Measurements from ENCODE around the gene SLC38A8.

SLC38A8 gene

DNA sequence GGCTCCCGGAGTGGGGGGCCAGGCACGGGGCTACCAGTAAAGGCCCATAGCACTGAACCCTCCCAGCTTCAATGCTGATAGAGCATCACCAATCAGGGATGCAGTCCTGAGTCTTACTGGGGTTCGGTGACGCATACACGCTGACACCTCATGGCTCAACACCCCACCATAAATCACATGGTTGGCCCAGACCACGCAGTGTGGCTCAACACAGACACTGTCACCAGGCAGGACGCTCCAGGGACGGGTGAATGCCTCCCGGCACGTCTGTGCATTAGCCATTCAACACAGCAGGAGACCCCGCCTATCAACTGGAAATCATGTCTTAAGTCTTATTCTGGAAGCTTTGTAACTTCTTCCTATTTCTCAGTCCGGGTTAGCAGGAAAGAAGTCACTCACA is 39.6 kb downstream of the SLC38A8 start:
- TF ChIP-seq, protein P1, sequence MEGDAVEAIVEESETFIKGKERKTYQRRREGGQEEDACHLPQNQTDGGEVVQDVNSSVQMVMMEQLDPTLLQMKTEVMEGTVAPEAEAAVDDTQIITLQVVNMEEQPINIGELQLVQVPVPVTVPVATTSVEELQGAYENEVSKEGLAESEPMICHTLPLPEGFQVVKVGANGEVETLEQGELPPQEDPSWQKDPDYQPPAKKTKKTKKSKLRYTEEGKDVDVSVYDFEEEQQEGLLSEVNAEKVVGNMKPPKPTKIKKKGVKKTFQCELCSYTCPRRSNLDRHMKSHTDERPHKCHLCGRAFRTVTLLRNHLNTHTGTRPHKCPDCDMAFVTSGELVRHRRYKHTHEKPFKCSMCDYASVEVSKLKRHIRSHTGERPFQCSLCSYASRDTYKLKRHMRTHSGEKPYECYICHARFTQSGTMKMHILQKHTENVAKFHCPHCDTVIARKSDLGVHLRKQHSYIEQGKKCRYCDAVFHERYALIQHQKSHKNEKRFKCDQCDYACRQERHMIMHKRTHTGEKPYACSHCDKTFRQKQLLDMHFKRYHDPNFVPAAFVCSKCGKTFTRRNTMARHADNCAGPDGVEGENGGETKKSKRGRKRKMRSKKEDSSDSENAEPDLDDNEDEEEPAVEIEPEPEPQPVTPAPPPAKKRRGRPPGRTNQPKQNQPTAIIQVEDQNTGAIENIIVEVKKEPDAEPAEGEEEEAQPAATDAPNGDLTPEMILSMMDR (conservative IDR thresholded peaks at IDR 0.05; ENCODE audit: low read length) = no peak
- no peak overlapping the region for H3K4me3 ChIP-seq (ENCODE audit: low read length)
- no peak for DNase-seq (ENCODE audit: low read depth)

DNA sequence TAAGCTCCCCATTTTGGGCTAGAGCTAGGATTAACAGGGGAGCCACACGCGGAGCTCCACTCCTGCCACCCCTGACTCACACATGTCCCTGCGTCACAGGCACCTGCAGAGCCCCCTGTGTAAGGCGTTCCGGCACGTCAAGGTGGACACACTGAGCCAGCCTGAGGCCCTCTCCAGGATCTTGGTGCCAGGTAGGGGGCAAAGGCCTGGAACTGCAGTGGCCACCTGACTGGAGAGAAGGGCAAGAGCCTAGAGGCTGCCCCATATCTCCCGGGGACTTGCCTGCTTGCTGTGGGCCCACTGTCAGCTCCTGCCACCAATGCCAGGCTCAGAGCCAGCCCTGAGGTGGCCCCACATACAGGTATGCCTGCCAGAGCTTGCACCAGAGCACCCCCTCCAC is 40.9 kb downstream of the SLC38A8 start:
- no peak for DNase-seq (ENCODE audit: low read depth)
- TF ChIP-seq, protein P1 (conservative IDR thresholded peaks at IDR 0.05; ENCODE audit: low read length) = no peak
- no peak overlapping the region for H3K4me3 ChIP-seq (ENCODE audit: low read length)

DNA sequence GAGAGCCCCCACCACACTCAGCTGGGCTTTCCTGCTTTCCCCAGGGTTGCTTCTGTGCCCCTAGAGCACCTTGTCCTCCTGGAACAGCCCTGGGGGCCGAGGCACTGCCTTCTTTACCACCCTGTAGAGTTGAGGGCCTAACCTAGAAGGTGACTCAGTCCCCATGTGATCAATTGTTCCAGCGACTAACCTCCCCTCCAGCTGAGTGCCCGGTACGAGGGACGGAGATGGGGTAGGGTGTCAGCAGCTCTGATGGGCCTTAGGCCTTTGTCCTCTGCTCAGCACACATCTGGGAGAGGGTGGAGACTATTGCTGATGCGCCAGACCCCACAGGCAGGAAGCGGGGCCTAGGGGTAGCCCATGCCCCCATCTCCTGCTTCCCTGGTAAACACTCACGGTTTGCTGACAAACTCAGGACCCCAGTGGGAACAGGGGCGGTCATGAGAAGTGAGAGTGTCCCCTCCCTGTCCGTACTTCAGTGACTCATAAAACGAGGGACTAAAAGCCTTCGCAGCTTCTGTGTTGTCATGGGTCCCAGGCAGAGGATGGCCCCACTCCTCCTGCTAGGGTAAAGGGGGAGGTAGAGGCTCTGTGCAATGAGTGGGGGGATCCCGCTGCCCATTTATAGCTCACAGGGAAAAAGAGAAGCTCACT is 41.5 kb downstream of the SLC38A8 start:
- TF ChIP-seq, protein P1 (conservative IDR thresholded peaks at IDR 0.05; ENCODE audit: low read length) = no peak
- H3K4me3 ChIP-seq (ENCODE audit: low read length) = no peak overlapping the region
- no peak for DNase-seq (ENCODE audit: low read depth)

DNA sequence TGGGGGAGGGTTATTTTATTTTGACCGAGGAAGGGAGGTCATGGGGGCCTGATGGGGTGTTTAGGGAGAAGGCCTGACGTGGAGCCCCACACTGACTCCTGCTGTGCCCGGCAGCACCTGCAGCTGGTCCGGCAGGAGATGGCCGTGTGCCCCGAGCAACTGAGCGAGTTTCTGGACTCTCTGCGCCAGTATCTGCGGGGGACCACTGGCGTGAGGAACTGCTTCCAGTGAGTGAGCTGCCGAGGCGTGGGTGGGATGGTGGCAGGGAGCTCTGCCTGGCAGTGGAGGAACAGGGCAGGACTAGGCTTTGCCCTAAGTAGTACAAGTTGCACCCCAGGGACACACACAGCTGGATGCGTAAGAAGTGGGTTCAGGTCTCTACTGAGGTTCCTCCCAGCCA is 44.5 kb downstream of the SLC38A8 start:
- no peak for DNase-seq (ENCODE audit: low read depth)
- TF ChIP-seq, protein P1 (conservative IDR thresholded peaks at IDR 0.05; ENCODE audit: low read length) = no peak
- no peak overlapping the region for H3K4me3 ChIP-seq (ENCODE audit: low read length)

DNA sequence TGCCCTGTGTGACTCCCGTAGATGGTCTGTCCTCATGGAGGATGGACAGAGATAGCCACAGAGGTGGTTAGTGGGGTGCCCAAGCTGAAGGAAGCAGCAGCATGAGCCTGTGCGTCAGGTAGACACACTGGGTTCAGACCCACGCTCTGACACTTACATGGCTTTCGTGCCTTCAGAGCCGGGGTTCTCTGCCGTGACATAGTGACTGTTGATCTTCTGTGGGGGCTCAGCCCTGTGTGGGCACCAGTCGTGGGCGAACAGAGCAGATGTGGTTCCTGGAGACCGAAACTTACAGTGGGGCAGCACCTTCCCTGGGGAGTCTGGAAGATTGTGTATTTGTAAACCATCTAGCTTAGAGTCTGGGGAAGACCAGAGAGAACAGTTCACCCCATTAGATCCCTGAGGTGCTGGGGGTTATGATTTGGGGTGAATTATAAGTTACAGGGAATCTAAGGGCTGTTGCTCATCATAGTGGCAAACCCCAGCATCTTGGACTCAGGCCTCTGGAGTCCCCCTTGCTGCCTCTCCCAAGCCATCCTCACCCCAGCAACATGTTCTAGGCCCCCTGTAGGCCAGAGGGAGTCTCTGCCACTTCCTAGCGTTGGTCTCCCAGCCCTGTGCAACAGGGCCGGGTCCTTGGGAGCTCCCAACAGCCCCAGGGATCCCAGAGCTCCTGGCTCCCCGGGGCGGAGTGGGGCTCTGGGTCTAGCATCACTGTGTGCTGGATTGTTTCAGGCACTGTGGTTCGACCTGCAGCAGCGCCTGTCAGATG is 45.9 kb downstream of the SLC38A8 start:
- DNase-seq (ENCODE audit: low read depth) = no peak
- TF ChIP-seq, protein P1 (conservative IDR thresholded peaks at IDR 0.05; ENCODE audit: low read length) = no peak
- H3K4me3 ChIP-seq (ENCODE audit: low read length) = no peak overlapping the region

DNA sequence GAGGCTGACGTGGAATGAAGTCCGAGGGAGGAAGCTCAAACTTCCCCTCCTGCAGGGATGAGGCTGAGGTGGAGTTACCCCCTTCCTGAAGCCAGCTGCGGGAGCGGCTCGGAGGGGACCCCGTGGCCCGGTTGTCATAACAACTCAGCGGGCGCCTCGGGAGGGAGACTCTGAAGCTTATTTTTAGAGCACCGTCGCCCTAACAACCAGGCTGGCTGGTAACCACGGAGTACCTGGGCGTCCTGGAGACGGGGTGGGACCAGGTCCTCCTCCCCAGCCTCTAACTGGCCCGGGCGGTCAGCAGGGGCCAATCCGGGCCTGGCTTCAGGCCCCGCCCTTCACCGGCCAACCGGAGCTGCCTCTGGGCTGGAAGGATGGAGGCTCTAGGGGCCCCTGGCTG is 46.8 kb downstream of the SLC38A8 start:
- TF ChIP-seq, protein P1 (conservative IDR thresholded peaks at IDR 0.05; ENCODE audit: low read length) = no peak
- DNase-seq (ENCODE audit: low read depth) = no peak
- no peak overlapping the region for H3K4me3 ChIP-seq (ENCODE audit: low read length)

DNA sequence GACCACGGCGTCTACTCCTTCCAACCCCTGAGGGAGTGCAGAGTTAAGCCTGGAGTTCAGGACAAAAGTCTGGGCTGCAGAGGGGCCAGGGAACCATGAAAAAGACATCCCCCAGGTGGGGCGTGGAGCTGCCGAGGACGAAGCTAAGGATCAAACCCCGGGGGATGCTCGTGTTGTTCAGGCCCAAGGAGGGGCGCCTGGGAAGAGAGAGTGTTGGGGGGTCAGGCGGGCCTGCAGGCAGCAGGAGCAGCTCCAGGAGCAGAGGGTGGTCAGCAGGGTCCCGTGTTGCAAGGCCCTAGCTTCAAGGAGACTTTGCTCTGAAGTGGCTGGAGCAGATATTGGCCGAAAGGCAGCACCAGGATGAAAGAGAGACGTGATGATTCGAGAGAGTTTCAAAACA is 47.9 kb downstream of the SLC38A8 start:
- no peak overlapping the region for H3K4me3 ChIP-seq (ENCODE audit: low read length)
- no peak for DNase-seq (ENCODE audit: low read depth)
- TF ChIP-seq, protein P1 (conservative IDR thresholded peaks at IDR 0.05; ENCODE audit: low read length) = no peak

All from AG10803 (cell line).